Measurements from ENCODE around the gene CCDC117. TPM values are rescaled to one million over a fixed set of nuclear protein-coding genes. Genes with fewer than 3 reads are reported as not detected.
"Not testable (repeated sequence)": the region's sequence is repeated elsewhere in the genome, so short reads cannot be mapped to it uniquely, and the experiment has no call there.

CCDC117 gene
- total RNA-seq, 4 donors from 2014 or later, result 16.8 to 25.6 (median 20.6) TPM

DNA sequence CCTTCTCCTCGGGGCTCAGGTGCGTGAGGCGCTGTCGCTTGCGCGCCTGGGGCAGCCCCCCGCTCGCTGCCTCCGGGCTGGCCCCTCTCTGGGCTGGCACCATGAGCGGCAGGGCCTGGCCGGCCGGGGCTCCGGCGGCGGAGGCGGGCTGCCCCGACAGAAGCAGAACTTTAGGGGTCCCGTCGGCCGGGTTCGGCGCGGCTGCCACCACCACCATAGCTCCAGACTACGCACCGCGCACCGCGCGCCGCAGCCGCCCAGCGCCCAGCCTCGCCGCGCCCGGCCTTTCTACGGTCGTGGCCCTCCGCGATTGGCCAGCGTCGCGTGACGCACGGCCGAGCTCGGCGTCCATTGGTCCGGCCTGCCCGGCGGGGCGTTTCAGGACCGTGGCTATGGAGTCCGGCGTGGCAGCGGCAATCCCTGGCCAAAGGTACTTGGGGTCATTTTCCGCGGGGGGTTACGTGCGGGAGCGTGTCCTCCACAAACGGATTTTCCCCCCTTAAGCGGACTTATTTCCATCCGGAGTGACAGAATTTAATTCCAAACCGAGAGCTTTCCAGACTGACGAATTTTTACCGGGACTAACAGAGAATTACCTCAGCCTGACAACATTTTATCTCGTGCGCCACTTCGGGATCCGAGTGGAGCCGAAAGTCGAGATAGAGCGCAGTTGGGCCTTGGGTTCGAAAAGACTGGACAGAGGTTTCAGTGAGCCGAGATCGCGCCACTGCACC lies 28.0 kb downstream of the CCDC117 start, which contains the start of gene XBP1:
Gene XBP1, minus strand, starts transcription at position 262 of the 734 bp plus-strand sequence.
- no peaks in the 10 kb centered on the region for H3K9me3 ChIP-seq
- peaks cover 0 to 19% (median 8%) of the 10 kb centered on the region in 4 donors for H3K36me3 ChIP-seq
- H3K4me3 ChIP-seq, result peak within 1 kb of the TSS; percentile 70 to 99 (median 81)
- peak; percentile 99 for TF ChIP-seq POLR2A (IDR thresholded peaks at IDR 0.05)
- no peak for TF ChIP-seq EP300 (IDR thresholded peaks at IDR 0.05; ENCODE audit: low read depth)
- TF ChIP-seq POLR2AphosphoS5 (IDR thresholded peaks at IDR 0.05), result peak; percentile 98 to 100 (median 100)
- H3K27ac ChIP-seq, result peak within 1 kb of the TSS; percentile 98 to 100 (median 100)
- intact Hi-C loops (cut with DNase I; ENCODE audit: low total_unique reads), result no loop called here
- H3K27me3 ChIP-seq, result no peaks in the 10 kb centered on the region
- WGBS, 2 donors (ENCODE audit: low coverage in 1 of 2), result 0 to 1% methylated on average over 4 to 52 of the region's 78 CpGs
- DNase-seq, result peak; percentile 96
- in situ Hi-C loops (cut with MboI; ENCODE audit: low pct_ligation_motif_present in 1 of 4, low pct_unique_long_range_greater_than_20kb in 1 of 4, low sequenced_read_pairs in 3 of 4), result no loop called here
- H3K4me1 ChIP-seq, result peaks cover 12 to 57% (median 43%) of the 10 kb centered on the region in 4 donors

DNA sequence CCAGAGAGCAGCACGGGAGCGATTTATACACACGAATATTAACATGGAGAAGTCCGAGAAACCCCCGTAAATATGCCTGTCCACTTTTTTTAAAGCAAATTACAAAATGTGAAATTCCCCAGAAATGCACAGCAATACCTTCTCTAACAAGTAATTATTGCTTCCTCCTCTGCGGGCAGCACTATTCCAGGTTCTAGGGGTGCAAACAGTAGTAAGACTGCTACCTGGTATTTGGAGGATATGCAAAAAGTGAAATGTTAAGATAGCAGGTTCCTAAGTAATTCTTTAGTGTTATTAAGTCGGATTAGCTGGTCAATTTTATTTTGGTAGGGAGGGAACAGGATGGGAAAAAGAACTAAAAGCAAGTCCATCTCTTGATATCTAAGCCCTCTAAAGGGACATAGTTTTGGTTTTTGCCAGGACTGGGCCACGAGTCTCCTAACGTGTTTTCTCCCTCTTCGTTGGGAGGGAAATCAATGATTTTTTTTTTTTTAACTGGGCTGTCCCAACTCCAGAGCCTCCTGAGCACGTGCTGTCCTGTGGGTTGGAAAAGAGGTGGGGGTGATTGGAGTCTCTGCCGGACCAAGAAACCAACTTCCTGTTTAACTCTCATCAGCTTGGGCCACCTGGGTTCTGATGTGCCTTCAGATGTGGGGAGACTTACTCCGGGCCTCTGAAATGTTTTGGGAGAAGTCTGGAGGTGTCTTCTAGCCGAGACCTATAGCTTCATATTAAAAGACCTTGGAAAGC lies 29.5 kb downstream of the CCDC117 start:
- peak in 1 of 3 donors; percentile 26 for TF ChIP-seq POLR2AphosphoS5 (IDR thresholded peaks at IDR 0.05)
- TF ChIP-seq EP300 (IDR thresholded peaks at IDR 0.05; ENCODE audit: low read depth), result no peak
- TF ChIP-seq POLR2A (IDR thresholded peaks at IDR 0.05), result peak; percentile 14
- TF ChIP-seq, protein P1, sequence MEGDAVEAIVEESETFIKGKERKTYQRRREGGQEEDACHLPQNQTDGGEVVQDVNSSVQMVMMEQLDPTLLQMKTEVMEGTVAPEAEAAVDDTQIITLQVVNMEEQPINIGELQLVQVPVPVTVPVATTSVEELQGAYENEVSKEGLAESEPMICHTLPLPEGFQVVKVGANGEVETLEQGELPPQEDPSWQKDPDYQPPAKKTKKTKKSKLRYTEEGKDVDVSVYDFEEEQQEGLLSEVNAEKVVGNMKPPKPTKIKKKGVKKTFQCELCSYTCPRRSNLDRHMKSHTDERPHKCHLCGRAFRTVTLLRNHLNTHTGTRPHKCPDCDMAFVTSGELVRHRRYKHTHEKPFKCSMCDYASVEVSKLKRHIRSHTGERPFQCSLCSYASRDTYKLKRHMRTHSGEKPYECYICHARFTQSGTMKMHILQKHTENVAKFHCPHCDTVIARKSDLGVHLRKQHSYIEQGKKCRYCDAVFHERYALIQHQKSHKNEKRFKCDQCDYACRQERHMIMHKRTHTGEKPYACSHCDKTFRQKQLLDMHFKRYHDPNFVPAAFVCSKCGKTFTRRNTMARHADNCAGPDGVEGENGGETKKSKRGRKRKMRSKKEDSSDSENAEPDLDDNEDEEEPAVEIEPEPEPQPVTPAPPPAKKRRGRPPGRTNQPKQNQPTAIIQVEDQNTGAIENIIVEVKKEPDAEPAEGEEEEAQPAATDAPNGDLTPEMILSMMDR (IDR thresholded peaks at IDR 0.05), result no peak
- WGBS, 2 donors (ENCODE audit: low coverage in 1 of 2), result 28 to 36% methylated on average over 7 to 14 of the region's 14 CpGs
- DNase-seq, result peak; percentile 38
- Histone ChIP-seq H3K9me3 (no peaks in the 10 kb centered on the region), H3K4me1 (peaks cover 12 to 44% (median 37%) of the 10 kb centered on the region in 4 donors), H3K4me3 (peak overlapping the region in 3 of 4 donors; percentile 71 to 99 (median 91)), H3K27ac (peak overlapping the region; percentile 98 to 100 (median 100)), H3K27me3 (no peaks in the 10 kb centered on the region), H3K36me3 (peaks cover 0 to 4% (median under 1%) of the 10 kb centered on the region in 4 donors)
- intact Hi-C loops (cut with DNase I; ENCODE audit: low total_unique reads) (no loop called here), in situ Hi-C loops (cut with MboI; ENCODE audit: low pct_ligation_motif_present in 1 of 4, low pct_unique_long_range_greater_than_20kb in 1 of 4, low sequenced_read_pairs in 3 of 4) (no loop called here)

DNA sequence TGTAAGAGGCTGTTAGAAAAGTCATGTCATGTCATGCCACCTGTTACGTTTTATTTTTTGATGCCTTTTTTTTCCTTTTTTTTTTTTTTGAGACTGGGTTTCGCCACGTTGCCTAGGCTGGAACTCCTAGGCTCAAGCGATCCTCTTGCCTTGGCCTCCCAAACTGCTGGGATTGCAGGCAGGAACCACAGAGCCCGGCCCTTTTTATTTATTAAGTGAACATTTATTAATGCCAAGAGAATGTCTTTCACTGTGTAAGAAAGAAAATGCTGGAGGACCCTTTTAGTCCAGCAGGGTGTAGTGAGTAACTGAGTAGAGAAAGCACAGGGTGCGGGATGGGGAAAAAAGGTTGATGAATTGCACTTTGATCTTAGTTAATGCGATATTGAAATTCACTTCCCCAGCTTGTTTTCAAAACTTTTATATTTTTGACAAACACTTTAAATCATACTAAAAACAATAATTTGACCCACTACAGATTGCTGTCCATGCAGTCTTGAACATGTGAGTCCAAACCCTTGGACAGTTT lies 30.2 kb downstream of the CCDC117 start:
- Histone ChIP-seq H3K4me3 (peak overlapping the region in 1 of 4 donors; percentile 99), H3K36me3 (no peaks in the 10 kb centered on the region), H3K9me3 (no peaks in the 10 kb centered on the region), H3K27me3 (no peaks in the 10 kb centered on the region), H3K27ac (peak overlapping the region; percentile 98 to 100 (median 100)), H3K4me1 (peaks cover 10 to 37% (median 31%) of the 10 kb centered on the region in 4 donors)
- WGBS, 2 donors (ENCODE audit: low coverage in 1 of 2), result 51 to 71% methylated on average over 5 to 7 of the region's 7 CpGs
- TF ChIP-seq, protein P1 (IDR thresholded peaks at IDR 0.05), result peak; percentile 3 to 45 (median 18)
- TF ChIP-seq EP300 (IDR thresholded peaks at IDR 0.05; ENCODE audit: low read depth), result no peak
- TF ChIP-seq POLR2A (IDR thresholded peaks at IDR 0.05), result no peak
- intact Hi-C loops (cut with DNase I; ENCODE audit: low total_unique reads) (no loop called here), in situ Hi-C loops (cut with MboI; ENCODE audit: low pct_ligation_motif_present in 1 of 4, low pct_unique_long_range_greater_than_20kb in 1 of 4, low sequenced_read_pairs in 3 of 4) (no loop called here)
- DNase-seq, result no peak

DNA sequence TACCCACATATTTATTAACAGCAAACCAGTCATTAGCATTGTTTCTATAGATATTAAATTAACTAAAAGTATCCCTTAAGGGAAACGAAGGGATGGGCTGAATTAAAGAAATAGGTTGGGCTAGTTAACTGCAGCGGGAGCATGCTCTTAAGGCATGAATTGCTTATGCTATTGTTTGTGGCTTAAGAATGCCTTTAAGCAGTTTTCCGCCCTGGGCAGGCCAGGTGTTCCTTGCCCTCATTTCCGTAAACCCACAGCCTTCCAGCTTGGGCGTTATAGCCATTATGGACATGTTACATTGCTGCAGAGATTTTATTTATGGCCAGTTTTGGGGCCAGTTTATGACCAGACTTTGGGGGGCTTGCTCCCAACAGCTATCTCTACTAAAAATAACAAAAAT lies 32.9 kb downstream of the CCDC117 start:
- H3K27ac ChIP-seq; in situ Hi-C loops (cut with MboI; ENCODE audit: low pct_ligation_motif_present in 1 of 4, low pct_unique_long_range_greater_than_20kb in 1 of 4, low sequenced_read_pairs in 3 of 4); H3K27me3 ChIP-seq; H3K4me3 ChIP-seq; H3K9me3 ChIP-seq; H3K36me3 ChIP-seq; DNase-seq; intact Hi-C loops (cut with DNase I; ENCODE audit: low total_unique reads): not testable (repeated sequence)
- WGBS, 2 donors (ENCODE audit: low coverage in 1 of 2), result 83 to 86% methylated on average over 4 to 5 of the region's 5 CpGs
- H3K4me1 ChIP-seq, result peaks cover 10 to 26% (median 20%) of the 10 kb centered on the region in 4 donors
